PC-3 (cell line): Measurements from ENCODE around the gene HSF2BP. TPM values are rescaled to one million over a fixed set of nuclear protein-coding genes. Genes with fewer than 3 reads are reported as not detected.

Source experiments
- ATAC-seq: fragments of 200-7000 bp; cut with Tn5 transposase; 2 replicates; pipeline ENCODE4 v1.9.1; 2020; ENCODE audit warnings: mild to moderate bottlenecking, moderate library complexity
- BruUV-seq: library from RNA; stranded (reverse); fragments of 400-500 nt; replicated peaks from 2 replicates; lab custom pipeline; 2021; lab: Mats Ljungman, UMichigan
- CTCF ChIA-PET: fragments of 300-600 bp; sonication (Branson Sonifier 250); formaldehyde crosslinking; loops from one replicate; lab custom pipeline; 2022; ENCODE audit warnings: antibody characterized with exemption; lab: Charles Lee
- POLR2A ChIA-PET: fragments of 300-600 bp; sonication (Branson Sonifier 250); formaldehyde crosslinking; loops from one replicate; lab custom pipeline; 2022; ENCODE audit warnings: antibody characterized with exemption; ENCODE audit not compliant: unreplicated experiment; lab: Charles Lee
- DNase-seq: peaks from one replicate; pipeline ENCODE4 v3.0.0-alpha.2; 2015
- H2AFZ ChIP-seq: fragments of 300-600 bp; sonication (generic); 2 replicates; pipeline ENCODE4 v1.6.0; 2016; ENCODE audit warnings: antibody characterized with exemption, low read length
- H3F3A ChIP-seq: fragments of 300-600 bp; sonication (generic); one replicate; pipeline ENCODE4 v1.6.0; 2017; ENCODE audit warnings: antibody characterized with exemption, low read length, control low read depth, mild to moderate bottlenecking; ENCODE audit not compliant: unreplicated experiment
- H3K27ac ChIP-seq: fragments of 300-600 bp; sonication (generic); 2 replicates; pipeline ENCODE4 v1.5.1; 2016; ENCODE audit warnings: mild to moderate bottlenecking, low read length
- H3K27me3 ChIP-seq: fragments of 300-600 bp; sonication (generic); 2 replicates; pipeline ENCODE4 v1.6.1; 2016; ENCODE audit warnings: low read length, mixed read lengths
- H3K36me3 ChIP-seq: fragments of 300-600 bp; sonication (generic); 2 replicates; pipeline ENCODE4 v1.6.1; 2016; ENCODE audit warnings: low read depth, mixed run types, low read length, mixed read lengths
- H3K4me1 ChIP-seq: fragments of 300-600 bp; sonication (generic); 2 replicates; pipeline ENCODE4 v1.5.1; 2016; ENCODE audit warnings: low read length; ENCODE audit not compliant: insufficient read depth
- H3K4me2 ChIP-seq: fragments of 300-600 bp; sonication (generic); 2 replicates; pipeline ENCODE4 v1.6.0; 2016; ENCODE audit warnings: low read length
- H3K4me3 ChIP-seq: fragments of 300-600 bp; sonication (generic); 2 replicates; pipeline ENCODE4 v1.5.1; 2016; ENCODE audit warnings: mild to moderate bottlenecking, low read length, mixed read lengths
- H3K79me2 ChIP-seq: fragments of 300-600 bp; sonication (generic); 2 replicates; pipeline ENCODE4 v1.6.1; 2017; ENCODE audit warnings: low read length, mixed read lengths
- H3K9ac ChIP-seq: fragments of 300-600 bp; sonication (generic); 2 replicates; pipeline ENCODE4 v1.6.0; 2016; ENCODE audit warnings: mild to moderate bottlenecking, low read length
- H3K9me2 ChIP-seq: fragments of 300-600 bp; sonication (generic); replicated peaks from 2 replicates; pipeline ENCODE4 v1.6.1; 2016; ENCODE audit warnings: mixed run types, low read length, mixed read lengths
- H3K9me3 ChIP-seq: fragments of 300-600 bp; sonication (generic); 2 replicates; pipeline ENCODE4 v1.6.1; 2016; ENCODE audit warnings: low read length, mixed read lengths
- H4K20me1 ChIP-seq: fragments of 300-600 bp; sonication (generic); 2 replicates; pipeline ENCODE4 v1.6.1; 2016; ENCODE audit warnings: low read length, mixed read lengths
- CTCF ChIP-seq: fragments of 300-600 bp; sonication (generic); conservative IDR thresholded peaks from 2 replicates; pipeline ENCODE4 v1.5.1; 2017; ENCODE audit warnings: antibody characterized with exemption, low read depth, mild to moderate bottlenecking, low read length
- EZH2 ChIP-seq: fragments of 300-600 bp; sonication (generic); IDR thresholded peaks from one replicate; pipeline ENCODE4 v1.6.1; 2017; ENCODE audit warnings: antibody characterized with exemption, mild to moderate bottlenecking, low read length; ENCODE audit not compliant: unreplicated experiment
- EZH2phosphoT487 ChIP-seq: fragments of 300-600 bp; sonication (generic); IDR thresholded peaks from 2 replicates; pipeline ENCODE4 v1.6.1; 2018; ENCODE audit warnings: mild to moderate bottlenecking, antibody characterized with exemption, low read length, borderline replicate concordance
- intact Hi-C: fragments of 100-400 bp; cut with micrococcal nuclease; formaldehyde crosslinking; loops from 2 replicates; pipeline ENCODE4 v1.9.0; 2023
- total RNA-seq: library from RNA; depleted of rRNA; stranded (reverse); fragments of >200 nt; gene quantifications from 2 replicates; pipeline ENCODE4 v1.2.3, GENCODE V29; 2014

Gene HSF2BP
- total RNA-seq, 1 experiment from 2014 or later: 2.4 TPM

- CTCF ChIA-PET: no interaction called here
- ATAC-seq (no peak), DNase-seq (no peak)
- no peaks in the 10 kb centered on the region for H3K79me2 ChIP-seq
- no peaks in the 10 kb centered on the region for H3F3A ChIP-seq
- no peaks in the 10 kb centered on the region for H3K27me3 ChIP-seq
- no peak overlapping the region for H3K9ac ChIP-seq
- peaks cover 7% of the 10 kb centered on the region; the same call in 1 of the 2 replicates for H3K9me3 ChIP-seq
- H2AFZ ChIP-seq: no peak overlapping the region
- H4K20me1 ChIP-seq: no peaks in the 10 kb centered on the region
- peaks cover 6% of the 10 kb centered on the region; the same call in 1 of the 2 replicates for H3K36me3 ChIP-seq
- intact Hi-C loops: no loop called here
- POLR2A ChIA-PET: no interaction called here
- no TSS peak for BruUV-seq
- no peak for TF ChIP-seq CTCF
- no peak for TF ChIP-seq EZH2
- TF ChIP-seq EZH2phosphoT487: no peak
- H3K27ac ChIP-seq: no peak overlapping the region
- no peaks in the 10 kb centered on the region for H3K9me2 ChIP-seq
- no peak overlapping the region for H3K4me2 ChIP-seq
- no peak overlapping the region for H3K4me3 ChIP-seq
- H3K4me1 ChIP-seq: peaks cover 8% of the 10 kb centered on the region; the same call in 1 of the 2 replicates
Measured at GRCh38 chr21:43632373-43632905, 26.8 kb downstream of the HSF2BP start.

- Histone ChIP-seq H3K9ac (no peak overlapping the region), H3K79me2 (no peaks in the 10 kb centered on the region), H3K27ac (no peak overlapping the region), H3K4me1 (peaks cover 8% of the 10 kb centered on the region; the same call in 1 of the 2 replicates), H4K20me1 (no peaks in the 10 kb centered on the region), H3K9me2 (no peaks in the 10 kb centered on the region), H3K36me3 (peaks cover 6% of the 10 kb centered on the region; the same call in 1 of the 2 replicates), H3F3A (no peaks in the 10 kb centered on the region), H3K4me2 (no peak overlapping the region), H3K4me3 (no peak overlapping the region), H3K9me3 (peaks cover 7% of the 10 kb centered on the region; the same call in 1 of the 2 replicates), H3K27me3 (no peaks in the 10 kb centered on the region), H2AFZ (no peak overlapping the region)
- intact Hi-C loops: no loop called here
- ChIA-PET POLR2A (no interaction called here), CTCF (no interaction called here)
- ATAC-seq (no peak), DNase-seq (peak; percentile 57)
- BruUV-seq: no TSS peak
- TF ChIP-seq EZH2phosphoT487 (no peak), CTCF (no peak), EZH2 (no peak)
Measured at GRCh38 chr21:43631411-43632107, 27.7 kb downstream of the HSF2BP start.

- no peaks in the 10 kb centered on the region for H4K20me1 ChIP-seq
- DNase-seq: no peak
- no peak for ATAC-seq
- no peaks in the 10 kb centered on the region for H3K9me2 ChIP-seq
- CTCF ChIA-PET: interaction anchor here (0.8 kb wide), 1 partner anchor 18 kb away, joined by 3 read pairs; no protein-coding TSS in a partner anchor
- intact Hi-C loops: no loop called here
- no peak overlapping the region for H3K4me2 ChIP-seq
- peaks cover 6% of the 10 kb centered on the region; the same call in 1 of the 2 replicates for H3K36me3 ChIP-seq
- H3K27me3 ChIP-seq: no peaks in the 10 kb centered on the region
- H3K4me3 ChIP-seq: no peak overlapping the region
- peaks cover 7% of the 10 kb centered on the region; the same call in 1 of the 2 replicates for H3K9me3 ChIP-seq
- POLR2A ChIA-PET: no interaction called here
- no peaks in the 10 kb centered on the region for H3K79me2 ChIP-seq
- H3K27ac ChIP-seq: no peak overlapping the region
- H3K9ac ChIP-seq: no peak overlapping the region
- TF ChIP-seq EZH2 (no peak), EZH2phosphoT487 (no peak), CTCF (no peak)
- H3K4me1 ChIP-seq: peaks cover 7% of the 10 kb centered on the region; the same call in 1 of the 2 replicates
- no peak overlapping the region for H2AFZ ChIP-seq
- H3F3A ChIP-seq: no peaks in the 10 kb centered on the region
- no TSS peak for BruUV-seq
Measured at GRCh38 chr21:43627527-43627926, 31.8 kb downstream of the HSF2BP start.
